ENCODE measurements around the gene BIN2. TPM values are rescaled to one million over a fixed set of nuclear protein-coding genes. Genes with fewer than 3 reads are reported as not detected.

The BIN2 gene
- total and polyA plus RNA-seq, 10 of the 15 experiments (the other 5 are each of a cell fraction or from before 2014, with no cell fraction given) = 8.6 to 42.9 (median 32.1) TPM

DNA sequence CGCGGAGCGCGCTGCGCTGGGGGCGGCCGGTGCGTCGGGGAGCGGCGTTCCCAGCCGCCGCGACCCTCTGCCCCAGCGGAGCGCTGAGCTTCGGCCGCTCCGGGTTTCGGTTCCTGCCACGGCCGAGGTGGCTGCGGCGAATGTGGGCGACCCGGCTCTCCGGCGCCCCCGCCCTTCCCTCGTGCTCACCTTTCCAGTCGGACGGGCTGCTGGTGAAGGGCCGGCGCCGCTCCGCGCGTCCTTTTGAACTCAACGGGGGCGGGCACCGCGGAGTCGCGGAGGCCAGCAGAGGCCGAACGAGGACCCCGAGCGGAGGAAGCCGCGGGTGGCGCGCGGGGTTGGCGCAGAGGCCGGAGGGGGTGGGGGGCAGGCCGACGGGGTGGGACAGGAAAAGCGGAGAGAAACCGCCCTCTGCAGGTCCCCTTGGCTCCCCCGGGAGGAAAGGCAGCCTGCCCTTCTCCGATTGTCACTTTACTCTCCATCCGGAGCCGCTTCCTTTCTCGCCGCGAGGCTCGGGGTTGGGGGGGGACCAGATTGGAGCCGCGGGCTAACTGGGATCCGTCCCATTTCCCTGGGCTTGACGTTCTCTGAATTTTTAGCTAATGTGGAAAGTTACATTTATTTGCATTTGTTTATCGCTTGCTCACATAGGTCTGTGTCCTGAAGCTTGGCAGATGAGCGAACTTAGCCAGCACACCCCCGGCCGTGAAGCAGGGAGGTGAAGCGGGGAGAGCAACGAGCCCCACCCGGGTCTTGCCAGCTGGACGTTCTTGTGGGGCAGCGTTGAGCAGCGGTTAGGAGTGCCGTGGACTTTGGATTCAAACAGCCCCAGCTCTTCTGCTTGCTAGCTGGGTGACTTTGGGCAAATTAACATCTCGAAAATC lies 53.7 kb downstream of the BIN2 start, which contains the start of gene SMAGP (continued):
- TF ChIP-seq, protein P1, sequence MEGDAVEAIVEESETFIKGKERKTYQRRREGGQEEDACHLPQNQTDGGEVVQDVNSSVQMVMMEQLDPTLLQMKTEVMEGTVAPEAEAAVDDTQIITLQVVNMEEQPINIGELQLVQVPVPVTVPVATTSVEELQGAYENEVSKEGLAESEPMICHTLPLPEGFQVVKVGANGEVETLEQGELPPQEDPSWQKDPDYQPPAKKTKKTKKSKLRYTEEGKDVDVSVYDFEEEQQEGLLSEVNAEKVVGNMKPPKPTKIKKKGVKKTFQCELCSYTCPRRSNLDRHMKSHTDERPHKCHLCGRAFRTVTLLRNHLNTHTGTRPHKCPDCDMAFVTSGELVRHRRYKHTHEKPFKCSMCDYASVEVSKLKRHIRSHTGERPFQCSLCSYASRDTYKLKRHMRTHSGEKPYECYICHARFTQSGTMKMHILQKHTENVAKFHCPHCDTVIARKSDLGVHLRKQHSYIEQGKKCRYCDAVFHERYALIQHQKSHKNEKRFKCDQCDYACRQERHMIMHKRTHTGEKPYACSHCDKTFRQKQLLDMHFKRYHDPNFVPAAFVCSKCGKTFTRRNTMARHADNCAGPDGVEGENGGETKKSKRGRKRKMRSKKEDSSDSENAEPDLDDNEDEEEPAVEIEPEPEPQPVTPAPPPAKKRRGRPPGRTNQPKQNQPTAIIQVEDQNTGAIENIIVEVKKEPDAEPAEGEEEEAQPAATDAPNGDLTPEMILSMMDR (IDR thresholded peaks at IDR 0.05 in 2 of 3, conservative IDR thresholded peaks at IDR 0.05 in 1 of 3; ENCODE audit: control insufficient read depth in 2 of 3, extremely low read depth in 1 of 3, insufficient read depth in 1 of 3, low read depth in 3 of 3, low read length in 3 of 3) = peak in 1 of 3 experiments; percentile 13; a peak in 1 of 6 replicates
- TF ChIP-seq PML (IDR thresholded peaks at IDR 0.05; ENCODE audit: low read length) (no peak), JUNB (IDR thresholded peaks at IDR 0.05) (no peak), PAX5 (IDR thresholded peaks at IDR 0.05; ENCODE audit: borderline replicate concordance, low read depth, low read length) (0 out of 2 replicates have a peak, but pooled peaks have one; percentile 33), YY1 (IDR thresholded peaks at IDR 0.05; ENCODE audit: low read depth, low read length) (no peak), YBX1 (IDR thresholded peaks at IDR 0.05) (no peak), BRCA1 (IDR thresholded peaks at IDR 0.05; ENCODE audit: low read depth, low read length) (no peak), LARP7 (IDR thresholded peaks at IDR 0.05) (no peak), GATAD2B (conservative IDR thresholded peaks at IDR 0.05; ENCODE audit: low read depth) (no peak), NR2C1 (IDR thresholded peaks at IDR 0.05) (no peak), DPF2 (IDR thresholded peaks at IDR 0.05) (peak; percentile 88), ZSCAN29 (IDR thresholded peaks at IDR 0.05) (no peak), POU2F2 (IDR thresholded peaks at IDR 0.05; ENCODE audit: borderline replicate concordance, low read depth, low read length) (no peak), RCOR1 (conservative IDR thresholded peaks at IDR 0.05; ENCODE audit: low read depth, low read length) (no peak), CBX5 (IDR thresholded peaks at IDR 0.05; ENCODE audit: low read depth) (no peak), IKZF2 (IDR thresholded peaks at IDR 0.05) (0 out of 4 replicates have a peak, but pooled peaks of 1 of the 2 experiments have one; percentile 20), ATF7 (IDR thresholded peaks at IDR 0.05; ENCODE audit: low read depth) (no peak), KAT2A (conservative IDR thresholded peaks at IDR 0.05; ENCODE audit: control insufficient read depth, low read depth, low read length) (no peak), RAD51 (IDR thresholded peaks at IDR 0.05) (no peak), SUPT20H (IDR thresholded peaks at IDR 0.05; ENCODE audit: borderline replicate concordance, control insufficient read depth, low read depth, low read length) (no peak), MEF2A (IDR thresholded peaks at IDR 0.05; ENCODE audit: insufficient read depth, low read depth, low read length) (no peak), SUZ12 (IDR thresholded peaks at IDR 0.05; ENCODE audit: unreplicated experiment) (no peak), FOS (IDR thresholded peaks at IDR 0.05; ENCODE audit: borderline replicate concordance, extremely low read depth, insufficient read length) (no peak), STAT1 (conservative IDR thresholded peaks at IDR 0.05) (no peak), POLR2AphosphoS5 (IDR thresholded peaks at IDR 0.05; ENCODE audit: low read length) (no peak)
- TF ChIP-seq, protein P2, sequence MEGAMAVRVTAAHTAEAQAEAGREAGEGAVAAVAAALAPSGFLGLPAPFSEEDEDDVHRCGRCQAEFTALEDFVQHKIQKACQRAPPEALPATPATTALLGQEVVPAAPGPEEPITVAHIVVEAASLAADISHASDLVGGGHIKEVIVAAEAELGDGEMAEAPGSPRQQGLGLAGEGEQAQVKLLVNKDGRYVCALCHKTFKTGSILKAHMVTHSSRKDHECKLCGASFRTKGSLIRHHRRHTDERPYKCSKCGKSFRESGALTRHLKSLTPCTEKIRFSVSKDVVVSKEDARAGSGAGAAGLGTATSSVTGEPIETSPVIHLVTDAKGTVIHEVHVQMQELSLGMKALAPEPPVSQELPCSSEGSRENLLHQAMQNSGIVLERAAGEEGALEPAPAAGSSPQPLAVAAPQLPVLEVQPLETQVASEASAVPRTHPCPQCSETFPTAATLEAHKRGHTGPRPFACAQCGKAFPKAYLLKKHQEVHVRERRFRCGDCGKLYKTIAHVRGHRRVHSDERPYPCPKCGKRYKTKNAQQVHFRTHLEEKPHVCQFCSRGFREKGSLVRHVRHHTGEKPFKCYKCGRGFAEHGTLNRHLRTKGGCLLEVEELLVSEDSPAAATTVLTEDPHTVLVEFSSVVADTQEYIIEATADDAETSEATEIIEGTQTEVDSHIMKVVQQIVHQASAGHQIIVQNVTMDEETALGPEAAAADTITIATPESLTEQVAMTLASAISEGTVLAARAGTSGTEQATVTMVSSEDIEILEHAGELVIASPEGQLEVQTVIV (IDR thresholded peaks at IDR 0.05; ENCODE audit: borderline replicate concordance, partially characterized antibody) = no peak
- TF ChIP-seq, protein P3, sequence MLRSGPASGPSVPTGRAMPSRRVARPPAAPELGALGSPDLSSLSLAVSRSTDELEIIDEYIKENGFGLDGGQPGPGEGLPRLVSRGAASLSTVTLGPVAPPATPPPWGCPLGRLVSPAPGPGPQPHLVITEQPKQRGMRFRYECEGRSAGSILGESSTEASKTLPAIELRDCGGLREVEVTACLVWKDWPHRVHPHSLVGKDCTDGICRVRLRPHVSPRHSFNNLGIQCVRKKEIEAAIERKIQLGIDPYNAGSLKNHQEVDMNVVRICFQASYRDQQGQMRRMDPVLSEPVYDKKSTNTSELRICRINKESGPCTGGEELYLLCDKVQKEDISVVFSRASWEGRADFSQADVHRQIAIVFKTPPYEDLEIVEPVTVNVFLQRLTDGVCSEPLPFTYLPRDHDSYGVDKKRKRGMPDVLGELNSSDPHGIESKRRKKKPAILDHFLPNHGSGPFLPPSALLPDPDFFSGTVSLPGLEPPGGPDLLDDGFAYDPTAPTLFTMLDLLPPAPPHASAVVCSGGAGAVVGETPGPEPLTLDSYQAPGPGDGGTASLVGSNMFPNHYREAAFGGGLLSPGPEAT (IDR thresholded peaks at IDR 0.05; ENCODE audit: low read depth) = no peak
